H1 (cell line): ENCODE data around the gene ANKS1A. TPM values are rescaled to one million over a fixed set of nuclear protein-coding genes. Genes with fewer than 3 reads are reported as not detected.
"Not testable (repeated sequence)": the region's sequence is repeated elsewhere in the genome, so short reads cannot be mapped to it uniquely, and the experiment has no call there.

Source experiments
- CTCF ChIA-PET: fragments of 300-600 bp; sonication (Branson Sonifier 250); formaldehyde crosslinking; loops from one replicate; lab custom pipeline; 2021; ENCODE audit not compliant: partially characterized antibody; lab: Charles Lee
- POLR2A ChIA-PET: fragments of 300-600 bp; sonication (Branson Sonifier 250); formaldehyde crosslinking; loops from one replicate; lab custom pipeline; 2021; ENCODE audit warnings: inconsistent platforms; ENCODE audit not compliant: partially characterized antibody; lab: Charles Lee
- DNase-seq, 2 experiments: peaks; one replicate each; pipeline versions ENCODE4 v3.0.0 to v3.0.0-alpha.2; 2010 to 2022; ENCODE audit warnings: low spot score in 2 of 2, low read depth in 1 of 2, mixed read lengths in 1 of 2
- FAIRE-seq: peaks from 2 replicates; lab custom pipeline; 2011; peaks lifted over from hg19 to GRCh38; lab: Jason Lieb, UNC
- H2AFZ ChIP-seq: 2 replicates; pipeline ENCODE4 v1.8.1; 2012; ENCODE audit warnings: low read length, inconsistent platforms
- H2AK5ac ChIP-seq: 2 replicates; pipeline ENCODE4 v1.6.1; 2013; ENCODE audit warnings: low read depth, low read length
- H2BK120ac ChIP-seq: replicated peaks from 2 replicates; pipeline ENCODE3; 2013; ENCODE audit warnings: low read depth, low read length, inconsistent platforms
- H2BK12ac ChIP-seq: 2 replicates; pipeline ENCODE4 v1.6.1; 2013; ENCODE audit warnings: low read depth, low read length
- H2BK15ac ChIP-seq: 2 replicates; pipeline ENCODE4 v1.6.1; 2013; ENCODE audit warnings: low read length
- H2BK20ac ChIP-seq: 2 replicates; pipeline ENCODE4 v1.6.1; 2013; ENCODE audit warnings: low read length
- H2BK5ac ChIP-seq: 2 replicates; pipeline ENCODE4 v1.6.1; 2013; ENCODE audit warnings: low read depth, low read length
- H3K14ac ChIP-seq: 2 replicates; pipeline ENCODE4 v1.6.1; 2013; ENCODE audit warnings: inconsistent platforms; ENCODE audit not compliant: insufficient read length
- H3K18ac ChIP-seq: 2 replicates; pipeline ENCODE4 v1.6.1; 2013; ENCODE audit warnings: low read length; ENCODE audit errors: extremely low read depth
- H3K23ac ChIP-seq: 2 replicates; pipeline ENCODE4 v1.6.1; 2013; ENCODE audit warnings: inconsistent platforms; ENCODE audit not compliant: insufficient read length
- H3K23me2 ChIP-seq: 2 replicates; pipeline ENCODE4 v1.6.1; 2013; ENCODE audit warnings: low read depth, low read length
- H3K27ac ChIP-seq: 2 replicates; pipeline ENCODE4 v1.6.1; 2011; ENCODE audit warnings: low read depth, low read length, inconsistent platforms
- H3K27me3 ChIP-seq, 4 experiments: replicated peaks in 1 of 4; 1 replicate in 1 of 4; 2 replicates in 3 of 4; pipeline versions ENCODE4 v1.6.1 to v1.8.1; 2011 to 2013; ENCODE audit warnings: low read length in 3 of 4, mild to moderate bottlenecking in 3 of 4, inconsistent platforms in 2 of 4, mixed read lengths in 2 of 4, moderate library complexity in 1 of 4; ENCODE audit not compliant: control insufficient read depth in 3 of 4, insufficient read depth in 3 of 4; ENCODE audit errors: extremely low read depth in 1 of 4
- H3K36me3 ChIP-seq, 4 experiments: 2 replicates each; pipeline versions ENCODE4 v1.6.1 to v1.8.1; 2011 to 2013; ENCODE audit warnings: mild to moderate bottlenecking in 4 of 4, low read length in 3 of 4, moderate library complexity in 2 of 4, control low read depth in 1 of 4, inconsistent platforms in 1 of 4; ENCODE audit not compliant: insufficient read depth in 4 of 4, control insufficient read depth in 2 of 4
- H3K4ac ChIP-seq: replicated peaks from 2 replicates; pipeline ENCODE3; 2013; ENCODE audit warnings: low read length, low read depth, mixed read lengths, inconsistent platforms; ENCODE audit not compliant: insufficient read length
- H3K4me1 ChIP-seq, 4 experiments: replicated peaks in 1 of 4; 1 replicate in 1 of 4; 2 replicates in 3 of 4; pipeline versions ENCODE4 v1.6.1 to v1.8.1; 2011 to 2013; ENCODE audit warnings: low read length in 3 of 4, inconsistent platforms in 2 of 4, mixed read lengths in 1 of 4; ENCODE audit not compliant: insufficient read depth in 4 of 4, control insufficient read depth in 3 of 4
- H3K4me2 ChIP-seq, 2 experiments: 2 replicates each; pipeline versions ENCODE4 v1.6.1 to v1.8.1; 2011 to 2013; ENCODE audit warnings: low read depth in 2 of 2, low read length in 2 of 2, control low read depth in 1 of 2, inconsistent platforms in 1 of 2, mild to moderate bottlenecking in 1 of 2; ENCODE audit not compliant: insufficient read depth in 1 of 2
- H3K4me3 ChIP-seq, 4 experiments: fragments of 200-600, 300-600 bp in 1 of 4; sonication (generic), shearing (Covaris generic), sonication (Bioruptor Twin) in 1 of 4; 2 replicates each; pipeline versions ENCODE4 v1.5.1 to v1.8.1; 2011 to 2016; ENCODE audit warnings: low read length in 4 of 4, low read depth in 3 of 4, control low read depth in 2 of 4, inconsistent platforms in 2 of 4, mild to moderate bottlenecking in 2 of 4, mixed read lengths in 1 of 4, moderate library complexity in 1 of 4; ENCODE audit not compliant: insufficient read depth in 2 of 4; ENCODE audit errors: extremely low read depth in 1 of 4
- H3K56ac ChIP-seq: replicated peaks from 2 replicates; pipeline ENCODE3; 2013; ENCODE audit warnings: low read depth, mild to moderate bottlenecking, mixed read lengths, low read length, inconsistent platforms; ENCODE audit not compliant: insufficient read length
- H3K79me1 ChIP-seq: 2 replicates; pipeline ENCODE4 v1.6.1; 2013; ENCODE audit warnings: low read depth, low read length, control low read depth
- H3K79me2 ChIP-seq, 2 experiments: 2 replicates each; pipeline versions ENCODE4 v1.6.1 to v1.8.1; 2012 to 2013; ENCODE audit warnings: low read length in 2 of 2, mild to moderate bottlenecking in 2 of 2, inconsistent platforms in 1 of 2; ENCODE audit not compliant: insufficient read depth in 2 of 2, control insufficient read depth in 1 of 2
- H3K9ac ChIP-seq, 4 experiments: replicated peaks in 1 of 4; 1 replicate in 1 of 4; 2 replicates in 3 of 4; pipeline versions ENCODE4 v1.6.1 to v1.8.1; 2011 to 2013; ENCODE audit warnings: low read depth in 3 of 4, low read length in 3 of 4, control low read depth in 2 of 4, mild to moderate bottlenecking in 2 of 4, moderate library complexity in 2 of 4, inconsistent platforms in 1 of 4; ENCODE audit errors: extremely low read depth in 1 of 4
- H3K9me3 ChIP-seq, 2 experiments: 2 replicates each; pipeline versions ENCODE4 v1.6.1 to v1.8.1; 2012 to 2013; ENCODE audit warnings: mild to moderate bottlenecking in 2 of 2, moderate library complexity in 2 of 2, control low read depth in 1 of 2, inconsistent platforms in 1 of 2, low read depth in 1 of 2, low read length in 1 of 2, mixed read lengths in 1 of 2; ENCODE audit not compliant: insufficient read depth in 2 of 2
- H4K20me1 ChIP-seq, 2 experiments: replicated peaks in 1 of 2; 2 replicates each; pipeline versions ENCODE3 to v1.8.1; 2011 to 2013; ENCODE audit warnings: inconsistent platforms in 2 of 2, low read length in 2 of 2, mild to moderate bottlenecking in 1 of 2; ENCODE audit not compliant: insufficient read depth in 2 of 2, control insufficient read depth in 1 of 2
- H4K5ac ChIP-seq: 2 replicates; pipeline ENCODE4 v1.6.1; 2013; ENCODE audit warnings: low read length, low read depth, mixed read lengths, inconsistent platforms; ENCODE audit not compliant: insufficient read length
- H4K8ac ChIP-seq: 2 replicates; pipeline ENCODE4 v1.8.0; 2013; ENCODE audit warnings: mild to moderate bottlenecking, moderate library complexity, low read length, inconsistent platforms; ENCODE audit not compliant: insufficient read depth; ENCODE audit errors: extremely low read depth
- H4K91ac ChIP-seq: replicated peaks from 2 replicates; pipeline ENCODE3; 2013; ENCODE audit warnings: low read length, mixed read lengths, inconsistent platforms; ENCODE audit not compliant: insufficient read length
- WGBS, 2 experiments: shearing (Covaris generic) in 1 of 2; methylation state at CpG; one replicate each; pipeline versions ENCODE4 v1.1.6 to v1.1.7; 2013 to 2015; ENCODE audit warnings: low lambda C conversion rate in 2 of 2, mixed read lengths in 2 of 2, inconsistent platforms in 1 of 2, low coverage in 1 of 2, missing lambda C conversion rate in 1 of 2; ENCODE audit not compliant: insufficient replicate concordance in 2 of 2, insufficient coverage in 1 of 2, insufficient read length in 1 of 2; ENCODE audit errors: extremely low coverage in 1 of 2, missing lambda C conversion rate in 1 of 2; 5-methylcytosine and 5-hydroxymethylcytosine counted together
- polyA plus RNA-seq, 7 experiments: library from polyadenylated mRNA; depleted of rRNA in 3 of 7; stranded (reverse) in 5 of 7; unstranded in 2 of 7; fragments of >200 nt in 5 of 7; fragments of 200-250 nt in 2 of 7; gene quantifications; 1 replicate in 5 of 7; 2 replicates in 1 of 7; 4 replicates in 1 of 7; pipeline versions ENCODE4 v1.2.1 to v1.2.3, GENCODE V29; 2011 to 2013; ENCODE audit warnings: missing spikeins in 2 of 7, mixed read lengths in 2 of 7
- total RNA-seq: library from RNA; stranded (reverse); fragmentation: NEBNext Ultra II Directional; extraction: Animal tissue kit (Norgen Biotek cat#: 25700); gene quantifications from 2 replicates; pipeline ENCODE4 v1.2.1, GENCODE V29; 2021

Gene ANKS1A
- total and polyA plus RNA-seq, 2 of the 8 experiments (the other 6 are each of a cell fraction or from before 2014, with no cell fraction given): 9.8 to 30.9 TPM

DNA sequence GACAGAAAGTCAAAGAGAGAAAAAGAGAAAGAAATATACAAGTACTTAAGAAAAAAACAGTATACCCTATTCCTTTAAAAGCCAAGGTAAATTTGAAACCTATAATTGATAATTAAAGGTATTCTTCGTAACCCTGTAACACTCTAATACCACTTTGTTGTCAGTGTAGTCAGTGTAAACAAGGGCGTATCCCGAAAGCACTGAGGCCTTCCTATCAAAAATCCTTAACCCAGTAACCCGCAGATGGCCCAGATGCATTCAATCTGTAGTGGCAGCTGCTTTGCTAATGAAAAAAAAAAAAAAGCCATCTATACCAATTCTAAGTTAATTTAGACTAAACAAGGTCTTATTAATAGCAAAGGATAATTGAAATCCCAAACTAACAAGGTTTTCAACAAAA, 110.9 kb downstream of the ANKS1A start:
- 91% methylated on average over 4 of the region's 4 CpGs; no CpG with 5 or more reads in 1 of the 2 experiments for WGBS, 2 experiments
- DNase-seq, H3K27me3 ChIP-seq, H2BK120ac ChIP-seq, H3K4me2 ChIP-seq, H3K56ac ChIP-seq, H2BK5ac ChIP-seq, H3K27ac ChIP-seq, H3K23ac ChIP-seq, H4K20me1 ChIP-seq, H3K14ac ChIP-seq, H3K4ac ChIP-seq, FAIRE-seq, POLR2A ChIA-PET, H2BK20ac ChIP-seq, H3K18ac ChIP-seq, H2BK15ac ChIP-seq, H4K91ac ChIP-seq, CTCF ChIA-PET, H2AK5ac ChIP-seq, H2AFZ ChIP-seq, H3K79me2 ChIP-seq, H3K9me3 ChIP-seq, H4K5ac ChIP-seq, H2BK12ac ChIP-seq, H3K79me1 ChIP-seq, H3K23me2 ChIP-seq, H3K9ac ChIP-seq, H3K4me3 ChIP-seq, H3K4me1 ChIP-seq, H4K8ac ChIP-seq: not testable (repeated sequence)
- peaks cover 0 to 12% (median 4%) of the 10 kb centered on the region in 4 experiments; a peak in 3 of 8 replicates for H3K36me3 ChIP-seq

DNA sequence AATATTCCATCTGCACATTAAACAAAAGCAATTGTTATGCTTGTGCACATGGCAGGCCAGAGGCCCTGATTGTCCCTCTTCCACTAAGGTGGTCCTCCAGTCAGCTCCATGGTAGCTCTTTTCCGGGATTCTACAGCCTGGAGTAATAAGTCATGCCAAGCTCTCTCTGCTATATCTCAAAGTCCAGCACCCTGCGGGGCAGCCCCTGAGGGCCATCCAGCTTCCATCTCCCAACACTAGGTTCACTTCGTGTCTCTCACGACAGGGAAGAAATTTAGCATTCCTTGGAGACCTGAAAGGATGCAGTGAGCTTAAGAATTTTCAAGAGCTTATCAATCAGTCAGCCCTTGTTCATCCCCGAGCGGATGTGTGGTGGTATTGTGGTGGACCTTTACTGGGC, 112.3 kb downstream of the ANKS1A start:
- H2BK5ac ChIP-seq, H3K4ac ChIP-seq, H3K4me2 ChIP-seq, H3K9me3 ChIP-seq, H3K9ac ChIP-seq, H3K4me3 ChIP-seq, POLR2A ChIA-PET, H2BK20ac ChIP-seq, DNase-seq, H3K27me3 ChIP-seq, H4K8ac ChIP-seq, H3K23me2 ChIP-seq, H2BK15ac ChIP-seq, H3K23ac ChIP-seq, H2AFZ ChIP-seq, H3K18ac ChIP-seq, H3K14ac ChIP-seq, H4K5ac ChIP-seq, H3K56ac ChIP-seq, H4K91ac ChIP-seq, H3K79me1 ChIP-seq, FAIRE-seq, H2AK5ac ChIP-seq, H2BK12ac ChIP-seq, H4K20me1 ChIP-seq, H3K4me1 ChIP-seq, H3K27ac ChIP-seq, H2BK120ac ChIP-seq, H3K79me2 ChIP-seq: not testable (repeated sequence)
- 99% methylated on average over 6 of the region's 6 CpGs; no CpG with 5 or more reads in 1 of the 2 experiments for WGBS, 2 experiments
- peaks cover 0 to 10% (median 2%) of the 10 kb centered on the region in 4 experiments; a peak in 3 of 8 replicates for H3K36me3 ChIP-seq
- CTCF ChIA-PET: interaction anchor here (0.9 to 3.0 kb wide), 4 partner anchors 13 to 139 kb away, joined by 3 to 7 read pairs (median 5); no protein-coding TSS in a partner anchor
